CD4-positive, alpha-beta T cell treated with Interferon alpha-2 for 1 hour (primary cell): ENCODE data around the gene HRH2.

ENCODE experiments used
- DNase-seq, 2 donors: peaks; one replicate each; pipeline ENCODE4 v3.0.0-alpha.2; 2020 to 2022

Gene HRH2

DNA sequence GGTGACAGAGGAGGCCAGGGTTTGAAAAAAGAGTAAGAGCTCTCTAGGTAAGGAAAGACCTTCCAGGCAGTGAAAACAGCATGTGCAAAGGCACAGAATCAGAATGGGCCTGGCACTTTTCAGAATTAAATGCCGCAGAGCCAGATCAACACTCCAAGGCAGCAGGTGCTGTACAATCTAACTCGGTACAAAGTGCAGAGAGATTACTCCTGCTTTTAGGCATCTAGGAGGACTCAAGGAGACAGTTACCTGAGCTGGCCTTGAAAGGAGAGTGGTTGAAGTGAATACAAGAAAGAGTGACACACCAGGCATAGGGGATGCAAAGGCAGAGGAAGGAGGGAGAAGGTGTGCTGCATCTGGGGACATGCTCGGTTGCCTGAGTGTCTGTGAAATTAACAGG is 21.5 kb downstream of the HRH2 start:
- no peak for DNase-seq

GRCh38 chr5:175680020-175680419 is 22.1 kb downstream of the HRH2 start:
- DNase-seq: no peak

GRCh38 chr5:175680463-175680862 is 22.6 kb downstream of the HRH2 start:
- DNase-seq: no peak

DNA sequence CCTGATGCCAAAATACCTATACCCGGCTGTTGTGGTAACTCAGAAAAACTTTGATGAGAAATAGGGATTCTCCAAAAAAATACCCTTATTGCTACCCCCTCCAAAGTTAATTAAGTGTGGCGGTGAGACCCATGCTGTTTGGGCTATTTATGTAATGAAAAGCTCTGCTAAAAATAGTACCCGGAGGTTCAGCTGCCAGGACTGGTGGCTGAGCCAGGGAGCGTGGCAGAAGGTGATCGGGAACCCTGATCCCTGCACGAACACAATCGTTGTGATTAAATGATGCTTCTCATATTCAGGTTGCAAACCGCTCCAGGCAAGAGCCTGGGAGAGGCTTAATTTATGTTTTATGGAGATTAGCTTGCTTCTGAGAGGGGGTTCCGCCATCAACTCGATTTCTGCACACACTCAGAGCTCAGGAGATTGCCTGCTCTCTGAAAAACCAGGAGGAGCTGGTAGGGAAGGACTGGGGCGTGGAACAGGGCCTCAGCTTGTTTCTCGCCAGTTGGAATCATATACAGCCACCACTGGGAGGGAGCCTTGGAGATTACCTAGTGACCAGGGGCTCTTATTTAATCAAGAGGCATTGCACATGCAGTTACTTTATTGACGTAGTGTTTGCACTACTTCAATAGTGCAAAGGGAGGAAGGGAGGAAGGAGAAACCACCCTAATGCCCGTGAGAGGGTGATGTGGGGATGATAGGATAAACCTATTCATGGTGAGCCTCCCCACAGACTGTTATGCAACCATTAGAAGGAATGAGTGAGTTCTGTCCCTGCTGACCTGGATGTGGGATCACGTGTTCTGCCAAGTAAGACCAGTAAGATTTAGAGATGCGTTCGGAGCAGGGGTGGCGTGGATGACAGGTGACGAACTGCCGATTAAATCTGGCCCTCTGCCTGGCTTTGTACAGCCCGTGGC is 23.4 kb downstream of the HRH2 start:
- no peak for DNase-seq

DNA sequence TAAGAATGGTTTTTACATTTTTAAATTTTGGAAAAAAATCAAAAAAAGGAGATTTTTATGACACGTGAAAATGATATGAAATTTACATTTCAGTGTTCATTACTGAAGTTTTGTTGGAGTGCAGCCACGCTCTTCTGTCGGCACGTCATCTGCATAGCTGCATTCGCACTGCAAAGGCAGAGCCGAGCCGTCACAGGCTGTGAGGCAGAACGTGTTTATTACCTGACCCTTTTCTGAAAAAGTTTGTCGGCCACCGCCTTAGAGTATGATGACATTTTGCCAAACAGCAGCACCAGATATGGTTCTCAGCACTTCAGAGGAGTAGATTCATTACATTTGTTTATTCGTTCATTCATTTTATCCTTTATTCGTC is 24.1 kb downstream of the HRH2 start:
- DNase-seq: no peak

GRCh38 chr5:175682664-175683063 is 24.8 kb downstream of the HRH2 start:
- DNase-seq: no peak

DNA sequence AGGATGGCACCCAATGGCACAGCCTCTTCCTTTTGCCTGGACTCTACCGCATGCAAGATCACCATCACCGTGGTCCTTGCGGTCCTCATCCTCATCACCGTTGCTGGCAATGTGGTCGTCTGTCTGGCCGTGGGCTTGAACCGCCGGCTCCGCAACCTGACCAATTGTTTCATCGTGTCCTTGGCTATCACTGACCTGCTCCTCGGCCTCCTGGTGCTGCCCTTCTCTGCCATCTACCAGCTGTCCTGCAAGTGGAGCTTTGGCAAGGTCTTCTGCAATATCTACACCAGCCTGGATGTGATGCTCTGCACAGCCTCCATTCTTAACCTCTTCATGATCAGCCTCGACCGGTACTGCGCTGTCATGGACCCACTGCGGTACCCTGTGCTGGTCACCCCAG is 25.4 kb downstream of the HRH2 start:
- DNase-seq: no peak

DNA sequence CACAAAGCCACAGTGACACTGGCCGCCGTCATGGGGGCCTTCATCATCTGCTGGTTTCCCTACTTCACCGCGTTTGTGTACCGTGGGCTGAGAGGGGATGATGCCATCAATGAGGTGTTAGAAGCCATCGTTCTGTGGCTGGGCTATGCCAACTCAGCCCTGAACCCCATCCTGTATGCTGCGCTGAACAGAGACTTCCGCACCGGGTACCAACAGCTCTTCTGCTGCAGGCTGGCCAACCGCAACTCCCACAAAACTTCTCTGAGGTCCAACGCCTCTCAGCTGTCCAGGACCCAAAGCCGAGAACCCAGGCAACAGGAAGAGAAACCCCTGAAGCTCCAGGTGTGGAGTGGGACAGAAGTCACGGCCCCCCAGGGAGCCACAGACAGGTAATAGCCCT is 26.1 kb downstream of the HRH2 start:
- DNase-seq: no peak

DNA sequence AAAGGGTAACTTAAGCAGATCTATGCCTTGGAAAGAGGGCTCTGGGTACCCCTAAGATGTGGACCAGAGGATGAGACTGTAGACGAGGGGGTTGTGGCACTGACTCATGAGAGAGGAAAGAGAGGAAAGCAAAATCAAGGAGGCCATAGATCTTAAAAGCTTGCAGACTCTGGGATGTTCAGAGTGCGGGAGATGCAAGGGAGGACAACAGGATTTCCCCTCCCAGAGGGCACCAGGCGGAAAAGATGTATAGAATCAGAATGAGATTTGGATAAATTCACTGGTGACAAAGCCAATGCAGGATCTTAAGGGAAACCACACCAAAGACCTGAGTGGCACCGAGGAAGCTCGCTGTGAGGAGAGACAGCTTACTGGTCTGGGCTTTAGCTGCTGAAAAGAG is 27.1 kb downstream of the HRH2 start:
- no peak for DNase-seq

DNA sequence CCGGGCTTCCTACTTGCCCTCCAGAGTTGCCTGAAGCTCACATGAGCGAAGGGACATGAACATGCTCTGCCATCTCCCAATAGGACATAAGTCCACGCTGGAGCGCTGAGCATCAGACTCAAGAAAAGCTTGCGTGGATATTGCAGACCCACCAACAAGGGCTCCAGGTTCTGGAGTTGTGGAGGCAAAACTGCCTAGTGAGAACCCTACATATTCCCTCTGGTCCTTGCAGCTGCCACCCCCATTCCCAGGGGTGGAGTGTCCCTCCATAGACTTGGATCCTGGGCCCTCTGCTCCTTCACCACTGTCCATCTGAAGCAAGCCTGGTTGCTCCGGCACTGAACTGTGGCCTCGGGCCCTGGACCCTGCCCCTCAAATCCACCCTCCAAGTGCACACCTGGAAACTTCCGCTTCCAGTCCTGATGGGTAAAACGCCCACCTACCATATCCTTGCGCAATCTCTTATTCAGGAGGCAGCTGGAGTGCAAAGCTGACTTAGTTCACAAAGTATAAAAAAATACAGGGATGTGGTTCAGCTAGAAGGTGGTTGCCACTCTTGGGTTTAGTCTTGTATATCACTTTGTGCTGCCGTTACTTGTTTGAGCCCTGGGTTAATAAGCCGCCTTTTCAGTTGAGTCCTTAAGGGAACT is 28.0 kb downstream of the HRH2 start:
- DNase-seq: no peak

DNA sequence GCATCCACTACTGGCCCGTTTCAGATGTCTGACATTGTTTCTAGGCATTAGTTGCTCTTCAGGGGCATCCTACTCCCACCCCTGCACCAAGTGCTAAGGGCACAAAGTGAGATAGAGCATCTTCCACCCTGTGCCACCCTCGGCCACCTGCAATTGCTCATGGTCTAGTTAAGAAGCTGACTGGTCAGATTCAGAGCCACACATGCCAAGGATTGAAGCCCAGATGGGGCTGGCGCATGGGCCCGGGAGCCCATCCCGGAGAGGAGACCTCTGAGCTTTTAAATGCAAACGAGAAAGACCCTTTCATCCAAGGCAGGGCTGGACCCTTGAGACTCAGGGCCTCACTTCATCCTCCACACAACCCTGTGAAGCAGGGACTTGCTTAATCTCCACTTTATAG is 28.5 kb downstream of the HRH2 start:
- DNase-seq: no peak

GRCh38 chr5:175686826-175687225 is 29.0 kb downstream of the HRH2 start:
- DNase-seq: no peak

DNA sequence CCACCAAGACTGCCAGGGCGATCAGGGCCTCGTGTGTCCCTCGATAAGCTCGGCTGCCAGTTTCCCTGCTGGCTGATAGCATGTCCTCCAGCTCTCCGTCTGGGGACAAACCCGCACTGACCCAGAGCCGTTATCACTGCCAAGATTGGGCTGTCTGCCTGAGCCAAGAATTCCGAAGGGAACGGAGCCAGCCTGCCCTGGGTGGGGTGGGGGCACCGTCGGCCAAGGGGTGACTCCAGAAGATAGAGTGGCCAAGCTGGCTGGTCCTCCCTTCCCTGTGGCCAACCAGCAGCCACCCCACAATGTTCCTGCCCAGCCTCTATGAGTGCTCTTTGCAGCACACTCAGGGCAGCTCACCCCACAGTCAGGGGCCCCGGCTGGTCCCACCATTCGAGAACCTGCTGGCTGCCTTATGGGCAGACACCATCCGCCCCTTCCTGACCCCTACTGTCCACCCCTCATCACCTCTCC is 29.4 kb downstream of the HRH2 start:
- no peak for DNase-seq

GRCh38 chr5:175688352-175689146 is 30.7 kb downstream of the HRH2 start:
- no peak for DNase-seq

- DNase-seq: peak; percentile 11 to 75
These were observed 31.5 kb downstream of the HRH2 start for GRCh38 chr5:175689147-175689991.

DNA sequence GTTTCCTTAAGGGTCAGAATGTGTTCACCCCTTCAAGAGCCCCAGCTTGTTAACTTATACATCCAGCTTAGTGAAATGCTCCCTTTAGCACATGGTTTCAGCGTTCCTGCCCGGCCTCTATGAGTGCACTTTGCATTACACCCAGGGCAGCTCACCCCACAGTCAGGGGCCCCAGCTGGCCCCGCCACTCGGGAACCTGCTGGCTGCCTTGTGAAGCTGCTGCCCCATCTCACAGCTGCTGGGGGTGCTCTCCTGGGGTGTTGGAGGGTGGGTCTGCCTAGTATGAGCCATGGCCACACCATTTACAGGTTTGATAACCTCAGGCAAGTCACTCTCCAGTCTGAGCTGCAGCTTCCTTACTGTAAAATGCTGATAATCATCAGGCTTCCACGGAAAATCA is 32.2 kb downstream of the HRH2 start:
- DNase-seq: no peak

GRCh38 chr5:175690586-175690985 is 32.7 kb downstream of the HRH2 start:
- DNase-seq: no peak

- no peak for DNase-seq
These were observed 33.9 kb downstream of the HRH2 start for GRCh38 chr5:175691761-175692160.

DNA sequence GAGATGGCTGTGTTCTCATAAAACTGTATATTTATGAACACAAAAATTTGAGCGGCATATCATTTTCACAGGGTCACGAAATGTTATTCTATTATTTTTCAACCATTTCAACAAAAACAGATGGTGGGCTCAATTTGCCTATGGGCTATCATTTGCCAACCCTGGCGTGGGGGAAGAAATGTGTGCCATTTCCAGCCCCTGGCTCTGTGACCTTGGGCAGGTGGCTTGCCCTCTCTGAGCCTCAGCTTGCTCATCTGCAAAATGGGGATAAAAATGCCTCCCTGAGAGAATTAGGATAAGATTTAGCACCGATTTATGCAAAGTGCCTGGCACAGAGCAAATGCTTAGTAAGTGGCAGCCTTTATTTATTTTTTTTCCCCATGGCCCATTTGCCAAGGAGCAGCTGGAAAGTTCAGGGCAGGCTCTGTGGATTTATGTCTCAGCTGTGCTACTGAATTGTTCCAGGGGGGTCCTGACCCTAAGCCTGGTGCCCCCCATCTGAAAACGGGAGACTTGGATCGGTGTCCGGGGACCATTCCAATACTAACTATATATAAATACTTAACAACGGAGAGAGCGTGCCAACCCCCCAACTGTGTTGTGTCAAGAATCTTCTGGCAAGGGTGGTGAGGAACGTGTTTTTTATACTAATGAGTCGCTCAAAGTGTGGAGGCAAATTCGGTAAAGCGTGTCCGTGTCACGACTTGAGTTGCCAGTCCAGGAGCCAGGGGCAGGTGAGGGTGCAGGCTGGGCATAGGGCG is 34.5 kb downstream of the HRH2 start:
- no peak for DNase-seq

DNA sequence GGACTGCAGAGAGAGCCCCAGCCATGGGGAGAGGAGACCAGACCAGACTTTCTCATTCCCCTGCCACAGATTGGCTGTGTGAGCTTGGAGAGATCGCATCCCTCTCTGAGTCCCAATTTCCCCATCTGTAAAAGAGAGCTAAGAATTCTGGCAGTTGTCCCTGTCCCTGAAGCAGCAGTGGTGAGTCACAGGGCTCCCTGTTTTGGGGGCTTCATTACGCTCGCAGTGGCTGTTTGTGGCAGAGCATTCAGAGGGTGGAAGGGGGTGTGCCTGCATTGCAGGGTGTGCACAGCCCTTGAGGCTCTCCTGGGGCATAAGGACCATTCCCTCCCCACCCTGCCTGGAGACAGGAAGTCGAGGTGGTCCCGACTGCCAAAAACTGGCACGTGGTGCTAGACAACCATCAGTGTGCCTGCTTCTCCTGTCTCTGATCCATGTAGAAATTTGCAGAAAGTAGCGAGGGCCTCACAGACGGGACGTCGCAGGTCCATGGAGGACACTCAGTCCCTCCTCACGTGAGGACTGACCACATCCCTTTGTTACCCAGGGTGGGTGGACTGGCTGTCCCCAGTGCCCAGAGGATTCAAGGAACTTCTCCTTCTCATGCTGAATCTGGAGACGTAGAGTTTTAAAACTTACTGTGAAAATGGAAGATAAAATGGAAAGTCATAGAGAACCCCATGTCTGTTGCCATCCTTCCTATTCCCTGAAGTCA is 35.3 kb downstream of the HRH2 start:
- DNase-seq: no peak

- DNase-seq: no peak
These were observed 35.9 kb downstream of the HRH2 start for GRCh38 chr5:175693741-175694140.
